HG03025 (cell line): ENCODE data around the gene NDUFA7.
A peak's percentile ranks its signal among the peaks of the same experiment; 100 is the strongest.
"Not testable (repeated sequence)": the region's sequence is repeated elsewhere in the genome, so short reads cannot be mapped to it uniquely, and the experiment has no call there.

Experiments used
- ATAC-seq: cut with Tn5 transposase; IDR thresholded peaks from one replicate; pipeline ENCODE4 v1.9.1; 2021; ENCODE audit warnings: mild to moderate bottlenecking, moderate library complexity; ENCODE audit not compliant: unreplicated experiment, low FRiP score

Gene NDUFA7

GRCh38 chr19:8321067-8321985 is at the start of gene NDUFA7, which contains the start of gene RPS28:
TSS of gene NDUFA7 (minus strand) at chr19:8321375. CDS start at chr19:8321358, 17 bp downstream.
TSS of gene RPS28 (plus strand) at chr19:8321496. CDS start at chr19:8321531, 35 bp downstream.
- peak; percentile 69 for ATAC-seq

- no peak for ATAC-seq
These were observed 49.2 kb upstream of the NDUFA7 start for GRCh38 chr19:8370176-8371010.

- ATAC-seq: no peak
These were observed 46.3 kb upstream of the NDUFA7 start for GRCh38 chr19:8367327-8368001.

- no peak for ATAC-seq
These were observed 45.8 kb upstream of the NDUFA7 start for GRCh38 chr19:8366961-8367326.

GRCh38 chr19:8366121-8366581 is 45.0 kb upstream of the NDUFA7 start:
- ATAC-seq: no peak

- no peak for ATAC-seq
These were observed 42.9 kb upstream of the NDUFA7 start, which contains the start of gene ANGPTL4 for GRCh38 chr19:8363803-8364771. TSS of gene ANGPTL4 (plus strand) at chr19:8364155. CDS start at chr19:8364322, 167 bp downstream.

GRCh38 chr19:8361921-8362793 is 41.0 kb upstream of the NDUFA7 start:
- no peak for ATAC-seq

GRCh38 chr19:8360196-8360595 is 39.0 kb upstream of the NDUFA7 start:
- ATAC-seq: no peak

GRCh38 chr19:8358948-8359347 is 37.8 kb upstream of the NDUFA7 start:
- no peak for ATAC-seq

- no peak for ATAC-seq
These were observed 35.9 kb upstream of the NDUFA7 start for GRCh38 chr19:8357007-8357521.

GRCh38 chr19:8355631-8356402 is 34.6 kb upstream of the NDUFA7 start:
- ATAC-seq: no peak

- ATAC-seq: not testable (repeated sequence)
These were observed 31.7 kb upstream of the NDUFA7 start for GRCh38 chr19:8352845-8353244.

- no peak for ATAC-seq
These were observed 31.1 kb upstream of the NDUFA7 start for GRCh38 chr19:8352134-8352827.

- not testable (repeated sequence) for ATAC-seq
These were observed 28.6 kb upstream of the NDUFA7 start for GRCh38 chr19:8349629-8350372.

- ATAC-seq: no peak
These were observed 22.3 kb upstream of the NDUFA7 start for GRCh38 chr19:8343483-8343844.
